ENCODE data around the gene KCTD14.
"Not testable (repeated sequence)": the region's sequence is repeated elsewhere in the genome, so short reads cannot be mapped to it uniquely, and the experiment has no call there.

The KCTD14 gene, protein sequence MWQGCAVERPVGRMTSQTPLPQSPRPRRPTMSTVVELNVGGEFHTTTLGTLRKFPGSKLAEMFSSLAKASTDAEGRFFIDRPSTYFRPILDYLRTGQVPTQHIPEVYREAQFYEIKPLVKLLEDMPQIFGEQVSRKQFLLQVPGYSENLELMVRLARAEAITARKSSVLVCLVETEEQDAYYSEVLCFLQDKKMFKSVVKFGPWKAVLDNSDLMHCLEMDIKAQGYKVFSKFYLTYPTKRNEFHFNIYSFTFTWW

DNA sequence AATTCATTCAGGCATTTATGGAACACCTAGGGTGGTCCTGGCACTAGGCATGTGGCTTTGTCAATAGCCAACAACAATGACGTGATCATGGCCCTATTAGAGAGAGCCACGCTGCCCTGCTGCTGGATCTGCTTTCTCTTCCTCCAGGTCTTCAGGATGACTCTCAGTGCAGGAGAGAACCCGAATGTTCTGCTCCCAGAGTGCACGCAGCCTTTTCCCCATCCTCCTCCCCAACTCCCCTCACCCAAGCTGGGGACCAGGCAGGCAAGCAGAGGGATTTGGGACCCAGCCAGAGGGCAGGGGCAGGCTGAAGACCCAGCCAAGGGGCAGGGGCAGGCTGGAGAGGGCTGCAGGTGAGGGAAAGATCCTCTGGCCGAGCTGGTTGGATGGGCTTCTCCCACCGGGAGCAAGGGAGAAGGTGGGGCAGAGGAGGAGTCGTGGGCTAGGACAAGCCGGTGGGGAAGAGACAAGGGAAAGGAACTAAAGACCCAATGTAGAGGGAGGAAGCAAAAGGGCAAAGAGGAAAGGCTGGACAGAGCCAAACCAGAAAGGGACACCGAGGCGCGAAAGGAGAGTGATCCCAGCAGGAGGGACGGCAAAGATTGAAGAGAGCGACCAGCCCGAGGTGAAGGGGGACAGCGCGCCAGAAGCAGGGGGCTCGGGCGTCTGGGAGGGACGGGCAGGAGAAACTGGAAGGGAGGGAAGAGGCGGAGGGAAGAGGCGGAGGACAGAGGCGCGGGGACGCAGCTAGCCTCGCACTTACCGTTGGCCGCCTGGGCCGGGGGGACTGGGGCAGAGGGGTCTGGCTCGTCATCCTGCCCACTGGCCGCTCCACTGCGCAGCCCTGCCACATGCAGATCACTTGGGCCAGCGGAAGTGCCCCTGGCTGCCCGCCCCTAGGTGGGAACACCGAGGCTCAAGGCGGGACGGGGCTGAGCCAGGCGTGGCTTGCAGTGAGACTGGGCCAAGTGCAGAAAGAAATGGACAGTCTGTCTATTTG is at the start of gene KCTD14:
Gene KCTD14, minus strand, starts transcription at position 880 of the 1,000 bp plus-strand sequence. Its CDS starts 27 bp downstream, at position 853.
- DNase-seq (ENCODE audit: insufficient read length, low spot score) (peak; percentile 62), FAIRE-seq (peak; percentile 69)

DNA sequence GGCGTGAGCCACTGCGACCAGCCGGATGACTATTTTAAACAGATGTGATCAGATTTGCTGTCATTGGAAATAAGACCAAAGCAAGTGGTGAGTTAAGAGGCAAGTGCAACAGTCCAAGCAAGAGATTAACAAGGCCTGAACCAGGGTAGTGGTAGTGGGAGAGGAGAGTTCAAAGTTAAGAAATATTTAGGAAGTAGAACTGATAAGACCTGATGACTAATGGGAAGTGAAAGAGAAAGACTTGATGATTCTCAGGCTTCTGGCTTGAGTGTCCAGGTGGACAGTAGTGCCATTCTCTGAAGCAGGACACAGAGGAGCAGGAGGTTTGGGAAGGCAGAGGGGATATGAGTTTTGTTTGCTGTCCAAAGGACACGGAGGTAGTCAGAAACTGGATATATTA is 49.4 kb upstream of the KCTD14 start:
- FAIRE-seq (no peak), DNase-seq (ENCODE audit: insufficient read length, low spot score) (no peak)

DNA sequence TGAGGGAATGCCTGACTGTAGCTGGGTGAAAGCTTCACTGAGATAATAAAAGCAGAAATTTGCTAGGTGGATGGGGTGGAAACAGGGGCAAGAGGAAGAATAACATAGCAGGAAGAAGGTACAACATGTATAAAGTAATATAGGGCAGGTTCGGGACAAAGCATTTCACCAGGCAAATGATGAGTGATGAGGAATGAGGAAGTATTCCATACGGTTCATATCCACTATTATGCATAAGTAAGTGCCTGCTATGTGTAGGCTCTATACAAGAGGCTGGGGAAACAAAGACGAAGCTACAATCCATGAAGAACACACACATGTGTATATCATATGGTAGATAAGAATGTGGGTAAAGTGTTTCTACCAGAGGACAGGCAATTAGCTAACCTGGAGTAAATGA is 48.6 kb upstream of the KCTD14 start:
- FAIRE-seq (no peak), DNase-seq (ENCODE audit: insufficient read length, low spot score) (no peak)

DNA sequence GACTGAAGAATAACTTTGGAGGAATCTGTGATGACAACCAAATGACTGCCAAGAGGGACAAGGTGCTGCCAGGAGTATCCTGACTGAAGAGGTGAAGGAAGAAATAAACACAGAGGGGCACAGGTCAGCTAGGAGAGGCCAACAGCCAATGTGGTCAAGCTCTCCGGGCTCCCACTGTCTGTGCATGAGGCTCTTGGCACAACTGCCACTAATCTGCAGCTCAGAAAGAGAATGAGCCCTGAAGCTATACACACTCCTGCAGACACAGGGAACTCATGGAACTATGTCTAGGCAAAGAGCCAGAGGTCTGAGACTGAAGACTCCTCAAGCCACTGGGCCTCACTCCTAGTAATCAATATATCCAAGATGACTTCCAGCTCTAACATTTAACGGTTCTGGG is 47.5 kb upstream of the KCTD14 start:
- FAIRE-seq (no peak), DNase-seq (ENCODE audit: insufficient read length, low spot score) (no peak)

DNA sequence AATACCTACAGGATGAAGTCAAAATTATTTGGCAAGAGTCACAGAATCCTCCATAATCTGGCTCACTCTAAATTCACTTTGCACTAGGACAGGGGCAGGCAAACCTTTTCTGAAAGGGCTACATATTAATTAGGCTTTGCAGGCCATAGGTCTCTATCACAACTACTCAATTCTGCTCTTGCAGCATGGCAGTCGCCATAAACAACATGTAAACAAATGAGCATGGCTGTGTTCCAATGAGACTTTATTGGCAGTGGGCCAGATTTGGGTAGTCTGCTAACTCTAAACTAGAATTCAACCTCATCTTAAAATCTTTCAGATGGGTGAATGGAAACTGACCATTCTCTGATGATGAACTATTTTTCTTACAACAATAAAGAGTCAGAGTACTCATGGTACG is 46.4 kb upstream of the KCTD14 start:
- DNase-seq (ENCODE audit: insufficient read length, low spot score) (no peak), FAIRE-seq (no peak)

DNA sequence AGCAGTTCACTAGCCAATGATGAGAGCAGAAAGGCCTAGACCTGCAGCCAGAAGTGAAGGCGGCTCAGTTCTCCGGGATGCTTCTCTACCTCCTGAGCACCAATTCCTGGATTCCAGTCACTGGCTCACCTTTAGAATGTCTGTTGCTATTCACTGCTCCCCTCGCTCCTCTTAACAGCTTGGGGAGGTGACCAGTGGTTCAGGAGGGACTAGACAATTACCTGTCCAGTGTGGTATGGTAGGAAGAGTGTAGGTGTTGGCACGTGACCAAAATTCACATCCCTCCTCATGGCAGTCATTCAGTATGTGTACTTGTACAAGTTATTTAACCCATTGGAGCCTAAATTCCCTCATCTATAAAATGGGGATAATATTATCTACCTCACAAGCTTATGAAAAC is 44.6 kb upstream of the KCTD14 start:
- FAIRE-seq: no peak
- DNase-seq (ENCODE audit: insufficient read length, low spot score): no peak

DNA sequence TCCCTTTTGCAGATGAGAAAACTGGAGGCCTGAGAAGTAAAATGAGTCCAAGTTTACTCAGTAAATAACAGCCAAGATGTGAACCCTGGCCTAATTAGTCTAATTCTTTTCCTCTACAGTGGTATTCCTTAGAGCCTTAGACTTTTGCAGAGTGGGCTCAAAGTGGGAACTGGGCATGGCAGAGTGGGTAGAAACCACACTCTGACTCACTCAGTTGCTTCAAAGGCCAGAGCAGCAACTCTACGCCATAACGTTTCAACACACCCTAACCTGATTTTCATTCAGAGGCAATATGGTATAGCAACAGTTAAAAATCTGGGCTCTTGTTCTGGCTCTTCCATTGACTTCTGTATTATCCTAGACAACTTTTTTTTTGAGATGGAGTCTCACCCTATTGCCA is 43.4 kb upstream of the KCTD14 start:
- FAIRE-seq (no peak), DNase-seq (ENCODE audit: insufficient read length, low spot score) (no peak)

DNA sequence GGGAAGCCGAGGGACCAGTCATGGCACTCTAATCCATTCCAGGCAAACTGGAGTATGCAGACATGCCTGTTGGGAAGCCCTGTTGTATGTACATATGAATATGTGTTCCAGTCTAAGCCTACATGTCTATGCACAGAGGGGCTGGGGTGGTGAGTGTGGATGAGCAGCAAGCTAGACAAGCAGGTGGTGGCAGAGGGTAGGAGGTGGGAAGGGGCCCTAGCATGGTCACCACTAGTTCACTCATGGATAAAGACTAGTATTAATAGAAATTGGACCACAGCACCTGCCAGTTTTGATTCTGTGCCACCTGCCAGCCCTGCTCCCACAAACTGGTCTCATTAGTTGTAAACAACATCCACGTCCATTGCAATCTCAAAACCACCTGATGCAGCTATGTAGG is 42.1 kb upstream of the KCTD14 start:
- FAIRE-seq (no peak), DNase-seq (ENCODE audit: insufficient read length, low spot score) (no peak)

DNA sequence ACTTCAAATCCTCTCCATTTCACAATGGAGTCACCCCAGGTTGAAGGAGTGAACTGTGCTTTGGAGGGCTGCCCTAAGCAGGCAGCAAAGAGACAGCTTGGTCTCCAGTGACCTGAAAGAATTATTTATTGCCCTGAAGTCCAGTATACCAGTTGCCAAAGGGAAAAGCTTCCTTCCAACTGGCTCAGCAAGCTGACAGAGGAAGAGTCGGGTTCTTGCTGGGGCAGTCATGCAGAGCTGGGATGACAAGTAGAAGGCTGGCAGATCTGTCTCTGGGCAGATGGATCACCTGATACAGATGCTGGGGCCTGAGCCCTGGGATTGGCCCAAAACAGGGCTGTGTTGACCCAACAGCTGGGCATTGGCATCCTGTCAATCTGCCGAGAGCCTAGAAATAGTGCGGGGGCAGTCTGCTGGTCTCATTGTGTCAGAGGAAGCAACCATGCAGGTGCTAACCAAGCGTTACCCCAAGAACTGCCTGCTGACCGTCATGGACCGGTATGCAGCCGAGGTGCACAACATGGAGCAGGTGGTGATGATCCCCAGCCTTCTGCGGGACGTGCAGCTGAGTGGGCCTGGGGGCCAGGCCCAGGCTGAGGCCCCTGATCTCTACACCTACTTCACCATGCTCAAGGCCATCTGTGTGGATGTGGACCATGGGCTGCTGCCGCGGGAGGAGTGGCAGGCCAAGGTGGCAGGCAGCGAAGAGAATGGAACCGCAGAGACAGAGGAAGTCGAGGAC is 40.5 kb upstream of the KCTD14 start, which contains the start of gene THRSP:
Gene THRSP, plus strand, starts transcription at position 422 of the 742 bp plus-strand sequence. Its CDS starts 21 bp downstream, at position 443.
- DNase-seq (ENCODE audit: insufficient read length, low spot score) (no peak), FAIRE-seq (no peak)

DNA sequence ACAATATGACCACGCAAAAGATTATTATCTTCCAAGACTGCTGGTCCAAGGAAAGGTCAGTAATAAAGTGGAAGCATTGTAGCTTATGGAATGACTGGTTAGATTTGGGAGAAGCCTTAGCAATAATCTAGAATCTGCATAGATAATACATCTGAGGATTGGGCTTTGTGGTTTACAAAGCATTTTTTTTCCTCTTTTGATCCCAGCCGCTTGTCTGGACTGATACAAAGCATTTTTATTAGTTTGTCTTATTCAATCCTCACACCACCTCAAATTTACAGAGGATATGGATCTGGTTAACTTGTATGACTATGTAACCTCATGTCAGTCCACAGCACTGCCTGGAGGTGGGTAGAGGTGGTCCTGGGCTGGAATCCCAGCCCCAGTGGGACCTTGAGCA is 39.6 kb upstream of the KCTD14 start:
- DNase-seq (ENCODE audit: insufficient read length, low spot score): no peak
- FAIRE-seq: no peak

DNA sequence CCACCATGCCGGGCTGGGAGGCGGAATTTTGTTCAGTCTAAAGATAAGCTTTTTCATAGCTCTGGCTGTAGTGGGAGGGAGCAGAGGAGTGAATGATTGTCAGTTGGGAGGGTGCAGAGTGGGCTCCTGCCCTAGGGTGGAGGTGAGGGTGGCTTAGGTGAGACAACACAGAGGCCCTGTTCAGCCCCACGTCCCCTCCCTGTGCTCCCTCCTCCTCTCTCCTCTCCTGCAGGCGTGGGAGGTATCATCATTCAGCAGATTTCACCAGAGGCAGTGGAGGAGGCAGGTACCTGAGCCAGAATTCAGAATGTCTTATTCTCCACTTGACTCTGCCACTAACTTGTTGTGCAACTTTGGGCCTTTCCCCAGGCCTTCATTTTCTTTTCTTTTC is 38.8 kb upstream of the KCTD14 start:
- DNase-seq (ENCODE audit: insufficient read length, low spot score): no peak
- no peak for FAIRE-seq

DNA sequence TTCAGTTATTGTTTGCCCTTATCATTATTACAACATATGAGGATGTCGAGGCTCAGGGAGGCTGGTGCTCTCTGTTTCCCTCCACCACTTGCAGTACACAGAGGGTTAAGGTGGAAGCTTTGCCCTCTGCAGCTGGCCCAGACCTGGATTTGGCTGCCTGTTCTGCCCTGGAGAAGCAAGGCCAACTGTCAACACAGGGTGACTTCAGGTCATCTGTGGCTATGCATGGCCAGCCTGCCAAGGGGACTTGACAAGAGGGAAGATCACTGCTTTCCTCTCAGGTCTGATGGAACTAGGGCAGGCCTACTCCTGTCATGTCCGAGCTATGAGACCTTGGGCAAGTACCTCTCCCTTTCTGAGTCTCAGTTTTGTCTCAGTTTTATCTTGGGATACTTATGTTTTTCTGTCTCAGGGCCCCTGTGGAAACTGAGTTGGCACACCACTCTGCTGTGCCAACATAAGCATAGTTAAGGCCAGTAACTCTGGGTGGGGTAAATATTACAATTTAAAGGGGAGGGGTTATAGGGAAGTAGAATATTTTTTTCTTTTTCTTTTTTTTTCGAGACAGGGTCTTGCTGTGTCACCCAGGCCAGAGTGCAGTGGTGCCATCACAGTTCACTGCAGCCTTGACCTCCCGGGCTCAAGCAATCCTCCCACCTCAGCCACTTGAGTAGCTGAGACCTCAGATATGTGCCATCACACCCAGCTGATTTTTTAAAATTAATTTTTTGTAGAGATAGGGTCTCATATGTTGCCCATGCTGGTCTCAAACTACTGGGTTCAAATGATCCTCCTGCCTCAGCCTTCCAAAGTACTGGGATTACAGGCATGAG is 38.2 kb upstream of the KCTD14 start:
- FAIRE-seq (peak; percentile 60), DNase-seq (ENCODE audit: insufficient read length, low spot score) (no peak)

DNA sequence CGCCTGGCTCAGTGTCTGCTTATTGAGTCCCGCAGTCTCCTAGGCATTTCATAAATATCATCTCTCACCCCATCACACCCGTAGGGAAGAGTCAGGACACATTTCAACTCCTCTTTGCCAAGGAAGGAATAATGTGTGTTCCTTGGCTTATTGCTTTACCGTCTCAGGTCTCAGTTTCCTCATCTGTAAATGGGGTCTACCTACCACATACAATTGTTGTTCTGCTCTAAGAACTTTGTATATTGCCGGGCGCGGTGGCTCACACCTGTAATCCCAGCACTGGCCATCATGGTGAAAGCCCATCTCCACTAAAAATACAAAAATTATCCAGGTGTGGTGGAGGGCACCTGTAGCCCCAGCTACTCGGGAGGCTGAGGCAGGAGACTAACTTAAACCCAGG is 37.5 kb upstream of the KCTD14 start:
- FAIRE-seq: no peak
- DNase-seq (ENCODE audit: insufficient read length, low spot score): no peak

DNA sequence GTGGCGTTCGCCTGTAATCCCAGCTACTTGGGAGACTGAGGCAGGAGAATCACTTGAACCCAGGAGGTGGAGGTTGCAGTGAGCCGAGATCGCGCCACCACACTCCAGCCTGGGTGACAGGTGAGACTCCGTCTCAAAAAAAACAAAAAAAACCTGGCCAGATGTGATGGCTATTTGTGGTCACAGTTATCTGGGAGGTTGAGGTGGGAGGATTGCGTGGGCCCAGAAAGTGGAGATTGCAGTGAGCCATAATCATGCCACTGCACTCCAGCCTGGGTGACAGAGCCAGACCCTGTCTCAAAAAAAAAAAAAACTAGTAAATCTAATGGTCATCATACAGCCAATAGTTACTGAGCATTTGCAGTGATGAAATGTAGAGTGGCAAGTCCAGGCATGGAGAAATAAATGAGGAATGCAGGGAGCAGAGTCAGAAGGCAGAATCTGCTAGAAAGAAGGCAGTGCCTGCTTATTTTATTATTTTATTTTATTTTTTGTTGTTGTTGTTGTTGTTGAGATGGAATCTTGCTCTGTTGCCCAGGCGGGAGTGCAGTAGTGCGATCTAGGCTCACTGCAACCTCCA is 36.8 kb upstream of the KCTD14 start:
- FAIRE-seq; DNase-seq (ENCODE audit: insufficient read length, low spot score): not testable (repeated sequence)

DNA sequence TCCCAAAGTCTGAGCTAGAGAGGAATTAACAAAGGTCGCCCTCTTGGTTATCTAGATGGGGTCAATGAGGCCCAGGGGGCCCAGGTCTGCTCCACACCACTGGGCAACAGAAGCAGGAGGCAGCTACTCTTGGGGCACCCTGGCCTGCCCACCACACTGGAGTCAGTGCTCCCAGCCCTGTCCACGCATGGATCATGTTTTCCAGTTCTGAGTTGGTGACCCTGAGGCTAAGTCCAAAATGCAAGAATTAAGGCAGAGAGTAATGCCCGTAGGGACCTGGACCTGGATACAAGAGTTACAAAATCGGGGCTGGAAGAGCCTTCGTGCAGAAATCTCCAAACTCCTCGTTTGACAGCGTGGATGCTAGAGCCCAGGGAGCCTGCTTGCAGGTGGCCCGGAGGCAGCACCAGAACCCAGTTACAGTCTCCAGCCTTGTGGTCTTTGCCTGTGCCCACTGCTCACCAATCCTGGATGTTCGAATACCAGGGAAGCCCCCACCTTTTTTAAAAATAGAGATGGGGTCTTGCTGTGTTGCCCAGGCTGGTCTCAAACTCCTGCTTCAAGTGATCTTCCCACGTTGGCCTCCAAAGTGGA is 34.5 kb upstream of the KCTD14 start:
- FAIRE-seq (no peak), DNase-seq (ENCODE audit: insufficient read length, low spot score) (no peak)

DNA sequence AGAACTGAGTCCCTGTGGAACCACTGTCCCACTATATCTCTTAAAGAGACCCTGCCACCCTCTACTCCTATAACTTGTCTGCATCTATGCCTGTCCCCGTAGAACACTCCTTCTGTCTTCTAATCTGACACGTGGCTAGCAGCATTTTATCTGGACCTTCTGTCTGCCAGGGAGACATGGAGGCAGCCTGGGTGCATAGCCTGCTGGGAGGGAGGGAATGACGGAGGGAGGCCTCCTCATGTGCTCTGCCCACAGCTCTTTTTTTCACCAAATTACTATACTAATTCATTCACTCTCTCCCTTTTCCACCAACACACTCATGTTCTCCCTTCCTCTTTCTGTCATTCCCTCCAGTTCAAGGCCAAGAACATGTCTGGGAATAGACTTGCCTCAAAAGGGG is 33.0 kb upstream of the KCTD14 start:
- no peak for FAIRE-seq

DNA sequence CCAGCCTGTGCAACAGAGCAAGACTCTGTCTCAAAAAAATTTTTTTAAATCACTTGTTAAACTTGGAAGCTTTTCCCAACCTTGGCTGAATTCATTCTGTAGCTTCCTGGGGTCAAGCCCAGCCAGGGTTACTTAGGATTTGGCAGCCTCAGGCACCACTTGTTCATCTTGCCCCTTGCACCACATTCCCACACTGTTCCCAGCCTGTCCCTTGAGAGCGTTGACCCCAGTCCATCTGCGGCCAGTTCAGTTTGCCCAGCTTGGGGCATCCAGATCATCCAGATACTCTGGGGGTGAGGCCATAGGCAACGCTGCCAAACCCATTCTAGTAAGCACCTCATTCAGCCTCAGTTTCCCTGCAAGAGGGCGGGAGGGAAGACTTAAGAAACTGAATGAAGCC is 31.9 kb upstream of the KCTD14 start:
- DNase-seq (ENCODE audit: insufficient read length, low spot score) (no peak), FAIRE-seq (peak; percentile 16)

More for the DNA sequence above, 33.0 kb upstream of the KCTD14 start:
- no peak for DNase-seq (ENCODE audit: insufficient read length, low spot score)

DNA sequence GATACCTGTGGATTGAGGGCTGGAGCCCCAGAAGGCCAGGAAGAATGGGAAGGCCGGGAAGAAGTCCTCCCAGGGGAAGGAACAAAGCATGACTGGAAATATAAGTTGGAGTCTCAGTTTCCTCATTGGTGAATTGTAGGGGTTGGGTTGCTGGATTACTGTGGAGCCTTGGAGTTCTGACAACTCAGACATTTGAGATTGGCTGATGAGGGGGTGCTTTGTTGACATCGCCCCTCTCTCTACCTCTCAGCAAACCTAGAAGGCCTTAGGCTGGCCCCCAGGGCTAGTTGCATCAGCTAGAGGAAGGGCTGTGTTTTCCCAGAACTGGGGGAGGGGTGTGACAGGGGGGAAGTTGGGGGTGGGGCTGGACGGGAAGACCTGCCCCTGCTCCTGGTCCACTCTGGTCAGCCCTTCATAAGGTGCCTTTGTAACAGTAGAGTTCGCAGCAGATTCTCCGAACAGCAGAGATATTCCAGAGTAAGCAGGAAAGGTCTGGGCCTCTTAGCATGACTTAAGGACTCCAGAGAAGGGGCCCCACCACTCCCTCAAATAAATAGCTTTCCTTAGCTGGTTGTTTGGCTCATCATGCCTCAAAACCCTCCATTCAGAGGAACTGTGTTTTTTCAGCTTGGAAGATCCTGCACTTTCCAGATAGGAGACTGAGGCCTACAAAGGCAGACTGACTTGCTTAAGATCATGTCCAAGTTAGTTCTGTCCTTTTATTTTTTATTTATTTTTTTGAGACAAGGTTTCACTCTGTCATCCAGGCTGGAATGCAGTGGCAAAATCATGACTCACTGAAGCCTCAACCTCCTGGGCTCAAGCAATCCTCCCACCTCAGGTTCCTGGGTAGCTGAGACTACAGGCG is 28.1 kb upstream of the KCTD14 start:
- FAIRE-seq (no peak), DNase-seq (ENCODE audit: insufficient read length, low spot score) (peak; percentile 48)
